ENCODE results near the gene ANKRD22.

ANKRD22 gene

GRCh38 chr10:88813200-88813599, 38.4 kb downstream of the ANKRD22 start:
- Histone ChIP-seq H2BK5ac (ENCODE audit: low read depth, low read length, poor library complexity) (no peak overlapping the region), H3K27ac (ENCODE audit: low read depth, low read length) (no peak overlapping the region), H3K4me3 (ENCODE audit: low read depth, low read length) (no peak overlapping the region), H3K79me1 (ENCODE audit: low read length) (no peaks in the 10 kb centered on the region), H3K4me1 (ENCODE audit: control insufficient read depth in 1 of 2, insufficient read depth in 2 of 2, low read length in 2 of 2) (no peaks in the 10 kb centered on the region), H3K9me3 (ENCODE audit: insufficient read depth, low read depth, low read length) (no peaks in the 10 kb centered on the region), H2BK12ac (ENCODE audit: low read length) (no peak overlapping the region), H4K8ac (ENCODE audit: low read depth, low read length) (no peak overlapping the region), H4K91ac (ENCODE audit: low read depth, low read length) (no peak overlapping the region), H2AK5ac (ENCODE audit: low read length) (no peak overlapping the region), H3K79me2 (ENCODE audit: control insufficient read depth, insufficient read depth, low read length, poor library complexity) (no peaks in the 10 kb centered on the region), H2AFZ (ENCODE audit: insufficient read depth, low read length, poor library complexity) (no peak overlapping the region), H3K27me3 (ENCODE audit: insufficient read depth, low read length) (no peaks in the 10 kb centered on the region), H3K36me3 (ENCODE audit: control insufficient read depth in 1 of 2, insufficient read depth in 2 of 2, low read length in 2 of 2) (no peaks in the 10 kb centered on the region), H3K18ac (ENCODE audit: low read length) (no peak overlapping the region), H3K23ac (ENCODE audit: low read length) (no peak overlapping the region), H3K4ac (ENCODE audit: low read depth, low read length) (no peak overlapping the region), H4K12ac (ENCODE audit: low read depth, low read length) (no peak overlapping the region), H3K4me2 (ENCODE audit: low read length) (no peak overlapping the region), H3K14ac (ENCODE audit: low read length) (no peak overlapping the region), H3K9ac (ENCODE audit: low read length) (no peak overlapping the region), H2BK120ac (ENCODE audit: insufficient read depth, low read length, poor library complexity) (no peak overlapping the region)
- no CpG with 5 or more reads among the region's 6 CpGs for WGBS (ENCODE audit: extremely low coverage, insufficient coverage, insufficient read length)
- DNase-seq = no peak

GRCh38 chr10:88810196-88810961, 41.3 kb downstream of the ANKRD22 start:
- H4K8ac ChIP-seq (ENCODE audit: low read depth, low read length) = no peak overlapping the region

GRCh38 chr10:88809621-88810020, 42.0 kb downstream of the ANKRD22 start:
- H3K79me2 ChIP-seq (ENCODE audit: control insufficient read depth, insufficient read depth, low read length, poor library complexity) = no peaks in the 10 kb centered on the region
- H2BK120ac ChIP-seq (ENCODE audit: insufficient read depth, low read length, poor library complexity) = no peak overlapping the region
- H3K18ac ChIP-seq (ENCODE audit: low read length) = no peak overlapping the region
- H3K4me3 ChIP-seq (ENCODE audit: low read depth, low read length) = no peak overlapping the region
- H4K91ac ChIP-seq (ENCODE audit: low read depth, low read length) = no peak overlapping the region
- H3K79me1 ChIP-seq (ENCODE audit: low read length) = no peaks in the 10 kb centered on the region
- no peaks in the 10 kb centered on the region for H3K4me1 ChIP-seq (ENCODE audit: control insufficient read depth in 1 of 2, insufficient read depth in 2 of 2, low read length in 2 of 2)
- no peaks in the 10 kb centered on the region for H3K36me3 ChIP-seq (ENCODE audit: control insufficient read depth in 1 of 2, insufficient read depth in 2 of 2, low read length in 2 of 2)
- H3K23ac ChIP-seq (ENCODE audit: low read length) = no peak overlapping the region
- H2AK5ac ChIP-seq (ENCODE audit: low read length) = no peak overlapping the region
- no peak overlapping the region for H2BK12ac ChIP-seq (ENCODE audit: low read length)
- no peaks in the 10 kb centered on the region for H3K9me3 ChIP-seq (ENCODE audit: insufficient read depth, low read depth, low read length)
- WGBS (ENCODE audit: extremely low coverage, insufficient coverage, insufficient read length) = no CpG with 5 or more reads among the region's 4 CpGs
- DNase-seq = no peak
- H4K12ac ChIP-seq (ENCODE audit: low read depth, low read length) = no peak overlapping the region
- H3K4me2 ChIP-seq (ENCODE audit: low read length) = no peak overlapping the region
- no peak overlapping the region for H3K4ac ChIP-seq (ENCODE audit: low read depth, low read length)
- peaks cover 3% of the 10 kb centered on the region for H3K27me3 ChIP-seq (ENCODE audit: insufficient read depth, low read length)
- no peak overlapping the region for H3K27ac ChIP-seq (ENCODE audit: low read depth, low read length)
- no peak overlapping the region for H3K9ac ChIP-seq (ENCODE audit: low read length)
- no peak overlapping the region for H4K8ac ChIP-seq (ENCODE audit: low read depth, low read length)
- H3K14ac ChIP-seq (ENCODE audit: low read length) = no peak overlapping the region
- H2AFZ ChIP-seq (ENCODE audit: insufficient read depth, low read length, poor library complexity) = no peak overlapping the region
- no peak overlapping the region for H2BK5ac ChIP-seq (ENCODE audit: low read depth, low read length, poor library complexity)

More at GRCh38 chr10:88810196-88810961, 41.3 kb downstream of the ANKRD22 start:
- no peak overlapping the region for H2AFZ ChIP-seq (ENCODE audit: insufficient read depth, low read length, poor library complexity)
- no peak overlapping the region for H3K23ac ChIP-seq (ENCODE audit: low read length)
- H3K79me1 ChIP-seq (ENCODE audit: low read length) = no peaks in the 10 kb centered on the region
- H3K27ac ChIP-seq (ENCODE audit: low read depth, low read length) = no peak overlapping the region
- H3K14ac ChIP-seq (ENCODE audit: low read length) = no peak overlapping the region
- H2BK12ac ChIP-seq (ENCODE audit: low read length) = no peak overlapping the region
- WGBS (ENCODE audit: extremely low coverage, insufficient coverage, insufficient read length) = no CpG with 5 or more reads among the region's 5 CpGs
- H3K9me3 ChIP-seq (ENCODE audit: insufficient read depth, low read depth, low read length) = no peaks in the 10 kb centered on the region
- no peak overlapping the region for H3K4me2 ChIP-seq (ENCODE audit: low read length)
- peak; percentile 47 to 80 for DNase-seq
- no peaks in the 10 kb centered on the region for H3K4me1 ChIP-seq (ENCODE audit: control insufficient read depth in 1 of 2, insufficient read depth in 2 of 2, low read length in 2 of 2)
- H4K12ac ChIP-seq (ENCODE audit: low read depth, low read length) = no peak overlapping the region
- no peak overlapping the region for H2BK120ac ChIP-seq (ENCODE audit: insufficient read depth, low read length, poor library complexity)
- H3K9ac ChIP-seq (ENCODE audit: low read length) = no peak overlapping the region
- no peak overlapping the region for H3K4me3 ChIP-seq (ENCODE audit: low read depth, low read length)
- no peak overlapping the region for H2BK5ac ChIP-seq (ENCODE audit: low read depth, low read length, poor library complexity)
- H2AK5ac ChIP-seq (ENCODE audit: low read length) = no peak overlapping the region
- no peaks in the 10 kb centered on the region for H3K79me2 ChIP-seq (ENCODE audit: control insufficient read depth, insufficient read depth, low read length, poor library complexity)
- H3K36me3 ChIP-seq (ENCODE audit: control insufficient read depth in 1 of 2, insufficient read depth in 2 of 2, low read length in 2 of 2) = no peaks in the 10 kb centered on the region
- no peak overlapping the region for H4K91ac ChIP-seq (ENCODE audit: low read depth, low read length)
- peaks cover 3% of the 10 kb centered on the region for H3K27me3 ChIP-seq (ENCODE audit: insufficient read depth, low read length)
- H3K4ac ChIP-seq (ENCODE audit: low read depth, low read length) = no peak overlapping the region
- H3K18ac ChIP-seq (ENCODE audit: low read length) = no peak overlapping the region

- Histone ChIP-seq H3K14ac (ENCODE audit: low read length) (no peak overlapping the region), H2BK12ac (ENCODE audit: low read length) (no peak overlapping the region), H3K36me3 (ENCODE audit: control insufficient read depth in 1 of 2, insufficient read depth in 2 of 2, low read length in 2 of 2) (no peaks in the 10 kb centered on the region), H3K18ac (ENCODE audit: low read length) (no peak overlapping the region), H4K12ac (ENCODE audit: low read depth, low read length) (no peak overlapping the region), H2AK5ac (ENCODE audit: low read length) (no peak overlapping the region), H2BK120ac (ENCODE audit: insufficient read depth, low read length, poor library complexity) (no peak overlapping the region), H3K27ac (ENCODE audit: low read depth, low read length) (no peak overlapping the region), H3K23ac (ENCODE audit: low read length) (no peak overlapping the region), H4K91ac (ENCODE audit: low read depth, low read length) (no peak overlapping the region), H3K4me3 (ENCODE audit: low read depth, low read length) (no peak overlapping the region), H2AFZ (ENCODE audit: insufficient read depth, low read length, poor library complexity) (no peak overlapping the region), H2BK5ac (ENCODE audit: low read depth, low read length, poor library complexity) (no peak overlapping the region), H3K4me1 (ENCODE audit: control insufficient read depth in 1 of 2, insufficient read depth in 2 of 2, low read length in 2 of 2) (no peaks in the 10 kb centered on the region), H3K9ac (ENCODE audit: low read length) (no peak overlapping the region), H4K8ac (ENCODE audit: low read depth, low read length) (no peak overlapping the region), H3K79me2 (ENCODE audit: control insufficient read depth, insufficient read depth, low read length, poor library complexity) (no peaks in the 10 kb centered on the region), H3K4me2 (ENCODE audit: low read length) (no peak overlapping the region), H3K4ac (ENCODE audit: low read depth, low read length) (no peak overlapping the region), H3K9me3 (ENCODE audit: insufficient read depth, low read depth, low read length) (no peaks in the 10 kb centered on the region), H3K27me3 (ENCODE audit: insufficient read depth, low read length) (peaks cover 3% of the 10 kb centered on the region), H3K79me1 (ENCODE audit: low read length) (no peaks in the 10 kb centered on the region)
- WGBS (ENCODE audit: extremely low coverage, insufficient coverage, insufficient read length) = no CpG with 5 or more reads among the region's 3 CpGs
- DNase-seq = no peak
Observed at GRCh38 chr10:88805924-88806323, 45.7 kb downstream of the ANKRD22 start.
